Brain pericyte (primary cell): ENCODE measurements around the gene CSTB.

Source experiments
- DNase-seq: peaks from one replicate; pipeline ENCODE4 v3.0.0-alpha.2; 2012; ENCODE audit warnings: low read depth, low spot score

CSTB gene

GRCh38 chr21:43767984-43768867 lies 7.9 kb downstream of the CSTB start:
- DNase-seq = no peak

GRCh38 chr21:43767498-43767983 lies 8.6 kb downstream of the CSTB start:
- no peak for DNase-seq

- no peak for DNase-seq
Observed at GRCh38 chr21:43766734-43767497, 9.2 kb downstream of the CSTB start.

GRCh38 chr21:43764576-43765495 lies 11.3 kb downstream of the CSTB start:
- no peak for DNase-seq

GRCh38 chr21:43763901-43764523 lies 12.1 kb downstream of the CSTB start:
- DNase-seq = no peak

- no peak for DNase-seq
Observed at GRCh38 chr21:43762303-43763128, 13.6 kb downstream of the CSTB start.

- DNase-seq = no peak
Observed at GRCh38 chr21:43761886-43762285, 14.2 kb downstream of the CSTB start.

- DNase-seq = no peak
Observed at GRCh38 chr21:43760391-43760958, 15.6 kb downstream of the CSTB start.

GRCh38 chr21:43759651-43760050 lies 16.5 kb downstream of the CSTB start:
- DNase-seq = no peak

- DNase-seq = no peak
Observed at GRCh38 chr21:43758811-43759210, 17.3 kb downstream of the CSTB start.

- no peak for DNase-seq
Observed at GRCh38 chr21:43758111-43758641, 17.9 kb downstream of the CSTB start.

- DNase-seq = no peak
Observed at GRCh38 chr21:43757601-43758000, 18.5 kb downstream of the CSTB start.

- no peak for DNase-seq
Observed at GRCh38 chr21:43755820-43756594, 20.1 kb downstream of the CSTB start.

- DNase-seq = no peak
Observed at GRCh38 chr21:43754948-43755781, 20.9 kb downstream of the CSTB start.

- no peak for DNase-seq
Observed at GRCh38 chr21:43753439-43753799, 22.7 kb downstream of the CSTB start.

- no peak for DNase-seq
Observed at GRCh38 chr21:43752758-43753438, 23.2 kb downstream of the CSTB start.

- no peak for DNase-seq
Observed at GRCh38 chr21:43751955-43752591, 24.0 kb downstream of the CSTB start.
